HepG2 (cell line): Measurements from ENCODE around the gene HPDL. TPM values are rescaled to one million over a fixed set of nuclear protein-coding genes. Genes with fewer than 3 reads are reported as not detected.

Experiments used
- ATF7-NPFF ChIP-seq: sonication (generic); formaldehyde crosslinking; IDR thresholded peaks from 2 replicates; pipeline ENCODE4 v1.8.1; 2023; ENCODE audit warnings: mild to moderate bottlenecking, low read depth, missing genetic modification reagents, moderate library complexity
- CREB1 ChIP-seq, 2 experiments: fragments of 450-650 bp in 1 of 2; IDR thresholded peaks; 2 replicates each; pipeline ENCODE4 v1.6.1; 2016 to 2017; ENCODE audit warnings: control low read depth in 1 of 2, mild to moderate bottlenecking in 1 of 2, missing compliant biosample characterization in 1 of 2, missing genetic modification characterization in 1 of 2
- EED ChIP-seq: sonication (generic); formaldehyde crosslinking; IDR thresholded peaks from 2 replicates; pipeline ENCODE4 v1.5.0; 2020; ENCODE audit warnings: mild to moderate bottlenecking, missing genetic modification reagents
- FOSL1 ChIP-seq: sonication (generic); formaldehyde crosslinking; IDR thresholded peaks from 2 replicates; pipeline ENCODE4 v1.9.0; 2021; ENCODE audit warnings: missing genetic modification reagents, borderline replicate concordance
- HIVEP1 ChIP-seq: sonication (generic); formaldehyde crosslinking; IDR thresholded peaks from 2 replicates; pipeline ENCODE4 v1.4.0; 2020; ENCODE audit warnings: mild to moderate bottlenecking, missing genetic modification reagents
- HMG20A ChIP-seq: IDR thresholded peaks from 2 replicates; pipeline ENCODE4 v1.6.1; 2016; ENCODE audit warnings: borderline replicate concordance
- HNF4A ChIP-seq: sonication (generic); formaldehyde crosslinking; IDR thresholded peaks from 2 replicates; pipeline ENCODE4 v1.4.0; 2020; ENCODE audit warnings: missing genetic modification reagents
- MATR3 ChIP-seq: sonication (generic); formaldehyde crosslinking; IDR thresholded peaks from 2 replicates; pipeline ENCODE4 v1.4.0; 2020; ENCODE audit warnings: missing genetic modification reagents
- MIER2 ChIP-seq: IDR thresholded peaks from 2 replicates; pipeline ENCODE4 v1.6.1; 2016; ENCODE audit warnings: missing biosample characterization, missing genetic modification reagents
- NCOA1 ChIP-seq: sonication (generic); formaldehyde crosslinking; IDR thresholded peaks from 2 replicates; pipeline ENCODE4 v1.9.0; 2021; ENCODE audit warnings: missing genetic modification reagents
- NFKB2 ChIP-seq: sonication (generic); formaldehyde crosslinking; IDR thresholded peaks from 2 replicates; pipeline ENCODE4 v1.4.0; 2020; ENCODE audit warnings: missing genetic modification reagents, borderline replicate concordance
- SIN3B ChIP-seq: fragments of 150-350 bp; IDR thresholded peaks from 2 replicates; pipeline ENCODE4 v1.6.1; 2014; ENCODE audit warnings: low read length
- TBX3 ChIP-seq: fragments of 450-650 bp; IDR thresholded peaks from 2 replicates; pipeline ENCODE4 v1.6.1; 2017; ENCODE audit warnings: antibody characterized with exemption, mild to moderate bottlenecking, inconsistent platforms, borderline replicate concordance
- ZBTB8A ChIP-seq: sonication (generic); formaldehyde crosslinking; IDR thresholded peaks from 2 replicates; pipeline ENCODE4 v1.4.0; 2020; ENCODE audit warnings: mild to moderate bottlenecking, low read depth, missing genetic modification reagents, borderline replicate concordance
- ZNF772 ChIP-seq: sonication (generic); formaldehyde crosslinking; IDR thresholded peaks from 2 replicates; pipeline ENCODE4 v1.5.0; 2020; ENCODE audit warnings: mild to moderate bottlenecking, missing genetic modification reagents
- polyA plus RNA-seq, 8 experiments: library from polyadenylated mRNA; depleted of rRNA in 3 of 8; stranded (reverse) in 7 of 8; unstranded in 1 of 8; fragments of >200 nt; fragmentation: Illumina TruSeq in 4 of 8; extraction: Trizol in 4 of 8; gene quantifications; 2 replicates each; pipeline versions ENCODE4 v1.2.1 to v1.2.3, GENCODE V29; 2011 to 2016; ENCODE audit warnings: low read depth in 4 of 8, missing spikeins in 1 of 8, mixed read lengths in 1 of 8; ENCODE audit not compliant: insufficient read depth in 1 of 8
- total RNA-seq, 5 experiments: library from RNA; depleted of rRNA; stranded (reverse); fragments of >200 nt; fragmentation: Illumina TruSeq; extraction: Trizol; gene quantifications; 2 replicates each; pipeline ENCODE4 v1.2.3, GENCODE V29; 2016; ENCODE audit warnings: low read depth in 1 of 5
- TF ChIP-seq, protein P1 (sequence below): sonication (generic); formaldehyde crosslinking; IDR thresholded peaks from 2 replicates; pipeline ENCODE4 v1.9.0; 2021; ENCODE audit warnings: missing genetic modification reagents, borderline replicate concordance
- TF ChIP-seq, protein P2 (sequence below): sonication (generic); formaldehyde crosslinking; conservative IDR thresholded peaks from 2 replicates; pipeline ENCODE4 v1.4.0; 2020; ENCODE audit warnings: missing genetic modification reagents
- TF ChIP-seq, protein P3 (sequence below): sonication (generic); formaldehyde crosslinking; IDR thresholded peaks from 2 replicates; pipeline ENCODE4 v1.8.0; 2022; ENCODE audit warnings: missing genetic modification reagents, low read depth, mild to moderate bottlenecking, borderline replicate concordance
- TF ChIP-seq, protein P4 (sequence below): IDR thresholded peaks from 2 replicates; pipeline ENCODE4 v1.6.1; 2016; ENCODE audit warnings: missing compliant biosample characterization, missing genetic modification reagents, borderline replicate concordance
- TF ChIP-seq, protein P5 (sequence below): sonication (generic); formaldehyde crosslinking; IDR thresholded peaks from 2 replicates; pipeline ENCODE4 v1.4.0; 2020; ENCODE audit warnings: low read depth, missing genetic modification reagents

The HPDL gene
- total and polyA plus RNA-seq, 2 of the 13 experiments (the other 11 are each of a cell fraction or from before 2014, with no cell fraction given), result not detected

DNA sequence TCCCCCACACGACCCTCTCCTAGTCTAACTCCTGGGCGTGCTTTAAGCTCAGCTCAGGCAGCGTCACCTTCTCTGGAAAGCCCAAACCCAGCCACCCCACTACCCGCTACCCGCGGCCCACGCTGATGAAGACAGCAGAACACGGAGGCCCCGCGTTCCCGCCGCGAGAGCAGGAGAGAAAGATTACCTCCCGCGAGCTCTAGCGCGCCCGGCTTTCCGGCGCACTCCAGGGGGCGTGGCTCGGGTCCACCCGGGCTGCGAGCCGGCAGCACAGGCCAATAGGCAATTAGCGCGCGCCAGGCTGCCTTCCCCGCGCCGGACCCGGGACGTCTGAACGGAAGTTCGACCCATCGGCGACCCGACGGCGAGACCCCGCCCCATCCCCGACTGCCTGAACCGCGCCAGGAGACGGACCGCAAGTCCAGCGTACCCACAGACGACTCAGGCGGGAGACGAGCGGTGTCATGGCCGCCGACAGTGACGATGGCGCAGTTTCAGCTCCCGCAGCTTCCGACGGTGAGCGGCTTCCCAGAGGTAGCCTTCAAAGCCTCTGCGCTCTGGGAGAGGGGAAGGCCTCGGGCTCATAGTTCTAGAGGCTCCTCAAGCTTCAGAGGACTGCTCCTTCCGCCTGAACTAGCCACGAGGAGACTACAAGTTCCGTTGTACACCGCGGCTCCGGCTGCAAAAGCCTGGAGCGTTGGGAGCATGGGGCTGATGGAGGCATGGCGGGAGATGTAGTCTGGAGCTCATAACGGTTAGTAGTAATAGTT lies 13.3 kb downstream of the HPDL start, which contains the start of the genes MUTYH and TOE1 (continued):
- TF ChIP-seq, protein P1, sequence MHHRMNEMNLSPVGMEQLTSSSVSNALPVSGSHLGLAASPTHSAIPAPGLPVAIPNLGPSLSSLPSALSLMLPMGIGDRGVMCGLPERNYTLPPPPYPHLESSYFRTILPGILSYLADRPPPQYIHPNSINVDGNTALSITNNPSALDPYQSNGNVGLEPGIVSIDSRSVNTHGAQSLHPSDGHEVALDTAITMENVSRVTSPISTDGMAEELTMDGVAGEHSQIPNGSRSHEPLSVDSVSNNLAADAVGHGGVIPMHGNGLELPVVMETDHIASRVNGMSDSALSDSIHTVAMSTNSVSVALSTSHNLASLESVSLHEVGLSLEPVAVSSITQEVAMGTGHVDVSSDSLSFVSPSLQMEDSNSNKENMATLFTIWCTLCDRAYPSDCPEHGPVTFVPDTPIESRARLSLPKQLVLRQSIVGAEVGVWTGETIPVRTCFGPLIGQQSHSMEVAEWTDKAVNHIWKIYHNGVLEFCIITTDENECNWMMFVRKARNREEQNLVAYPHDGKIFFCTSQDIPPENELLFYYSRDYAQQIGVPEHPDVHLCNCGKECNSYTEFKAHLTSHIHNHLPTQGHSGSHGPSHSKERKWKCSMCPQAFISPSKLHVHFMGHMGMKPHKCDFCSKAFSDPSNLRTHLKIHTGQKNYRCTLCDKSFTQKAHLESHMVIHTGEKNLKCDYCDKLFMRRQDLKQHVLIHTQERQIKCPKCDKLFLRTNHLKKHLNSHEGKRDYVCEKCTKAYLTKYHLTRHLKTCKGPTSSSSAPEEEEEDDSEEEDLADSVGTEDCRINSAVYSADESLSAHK (CRISPR knock-in tag), result no peak
- TF ChIP-seq ATF7-NPFF (CRISPR knock-in tag), result peak; percentile 93
- peak; percentile 96 for TF ChIP-seq ZNF772 (CRISPR knock-in tag)
- TF ChIP-seq, protein P2, sequence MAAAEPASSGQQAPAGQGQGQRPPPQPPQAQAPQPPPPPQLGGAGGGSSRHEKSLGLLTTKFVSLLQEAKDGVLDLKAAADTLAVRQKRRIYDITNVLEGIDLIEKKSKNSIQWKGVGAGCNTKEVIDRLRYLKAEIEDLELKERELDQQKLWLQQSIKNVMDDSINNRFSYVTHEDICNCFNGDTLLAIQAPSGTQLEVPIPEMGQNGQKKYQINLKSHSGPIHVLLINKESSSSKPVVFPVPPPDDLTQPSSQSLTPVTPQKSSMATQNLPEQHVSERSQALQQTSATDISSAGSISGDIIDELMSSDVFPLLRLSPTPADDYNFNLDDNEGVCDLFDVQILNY, result peak; percentile 78; the same call in 1 of the 2 replicates
- TF ChIP-seq, protein P3, sequence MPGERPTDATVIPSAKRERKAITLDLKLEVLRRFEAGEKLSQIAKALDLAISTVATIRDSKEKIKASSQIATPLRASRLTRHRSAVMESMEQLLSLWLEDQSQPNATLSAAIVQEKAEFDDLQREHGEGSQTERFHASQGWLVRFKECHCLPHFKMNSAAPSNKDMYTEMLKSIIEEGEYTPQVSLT, result no peak
- TF ChIP-seq NFKB2 (CRISPR knock-in tag), result peak; percentile 80; the same call in 1 of the 2 replicates
- TF ChIP-seq ZBTB8A (CRISPR knock-in tag), result no peak; the same call in 1 of the 2 replicates
- TF ChIP-seq, protein P4, sequence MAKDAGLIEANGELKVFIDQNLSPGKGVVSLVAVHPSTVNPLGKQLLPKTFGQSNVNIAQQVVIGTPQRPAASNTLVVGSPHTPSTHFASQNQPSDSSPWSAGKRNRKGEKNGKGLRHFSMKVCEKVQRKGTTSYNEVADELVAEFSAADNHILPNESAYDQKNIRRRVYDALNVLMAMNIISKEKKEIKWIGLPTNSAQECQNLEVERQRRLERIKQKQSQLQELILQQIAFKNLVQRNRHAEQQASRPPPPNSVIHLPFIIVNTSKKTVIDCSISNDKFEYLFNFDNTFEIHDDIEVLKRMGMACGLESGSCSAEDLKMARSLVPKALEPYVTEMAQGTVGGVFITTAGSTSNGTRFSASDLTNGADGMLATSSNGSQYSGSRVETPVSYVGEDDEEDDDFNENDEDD (CRISPR knock-in tag), result peak; percentile 94
- no peak for TF ChIP-seq TBX3
- TF ChIP-seq FOSL1 (CRISPR knock-in tag), result no peak
- TF ChIP-seq HNF4A (CRISPR knock-in tag), result peak; percentile 54; the same call in 1 of the 2 replicates
- TF ChIP-seq MIER2 (CRISPR knock-in tag), result no peak; the same call in 1 of the 2 replicates
- TF ChIP-seq HMG20A, result no peak
- TF ChIP-seq, protein P5, sequence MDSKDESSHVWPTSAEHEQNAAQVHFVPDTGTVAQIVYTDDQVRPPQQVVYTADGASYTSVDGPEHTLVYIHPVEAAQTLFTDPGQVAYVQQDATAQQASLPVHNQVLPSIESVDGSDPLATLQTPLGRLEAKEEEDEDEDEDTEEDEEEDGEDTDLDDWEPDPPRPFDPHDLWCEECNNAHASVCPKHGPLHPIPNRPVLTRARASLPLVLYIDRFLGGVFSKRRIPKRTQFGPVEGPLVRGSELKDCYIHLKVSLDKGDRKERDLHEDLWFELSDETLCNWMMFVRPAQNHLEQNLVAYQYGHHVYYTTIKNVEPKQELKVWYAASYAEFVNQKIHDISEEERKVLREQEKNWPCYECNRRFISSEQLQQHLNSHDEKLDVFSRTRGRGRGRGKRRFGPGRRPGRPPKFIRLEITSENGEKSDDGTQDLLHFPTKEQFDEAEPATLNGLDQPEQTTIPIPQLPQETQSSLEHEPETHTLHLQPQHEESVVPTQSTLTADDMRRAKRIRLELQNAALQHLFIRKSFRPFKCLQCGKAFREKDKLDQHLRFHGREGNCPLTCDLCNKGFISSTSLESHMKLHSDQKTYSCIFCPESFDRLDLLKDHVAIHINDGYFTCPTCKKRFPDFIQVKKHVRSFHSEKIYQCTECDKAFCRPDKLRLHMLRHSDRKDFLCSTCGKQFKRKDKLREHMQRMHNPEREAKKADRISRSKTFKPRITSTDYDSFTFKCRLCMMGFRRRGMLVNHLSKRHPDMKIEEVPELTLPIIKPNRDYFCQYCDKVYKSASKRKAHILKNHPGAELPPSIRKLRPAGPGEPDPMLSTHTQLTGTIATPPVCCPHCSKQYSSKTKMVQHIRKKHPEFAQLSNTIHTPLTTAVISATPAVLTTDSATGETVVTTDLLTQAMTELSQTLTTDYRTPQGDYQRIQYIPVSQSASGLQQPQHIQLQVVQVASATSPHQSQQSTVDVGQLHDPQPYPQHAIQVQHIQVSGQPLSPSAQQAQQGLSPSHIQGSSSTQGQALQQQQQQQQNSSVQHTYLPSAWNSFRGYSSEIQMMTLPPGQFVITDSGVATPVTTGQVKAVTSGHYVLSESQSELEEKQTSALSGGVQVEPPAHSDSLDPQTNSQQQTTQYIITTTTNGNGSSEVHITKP, result no peak
- TF ChIP-seq MATR3 (CRISPR knock-in tag), result no peak
- TF ChIP-seq EED (CRISPR knock-in tag), result peak; percentile 88; the same call in 1 of the 2 replicates
- TF ChIP-seq CREB1 (IDR thresholded peaks at IDR 0.05), result peak; percentile 60
- peak; percentile 73 for TF ChIP-seq CREB1 (CRISPR knock-in tag; IDR thresholded peaks at IDR 0.05)
- peak; percentile 79; the same call in 1 of the 2 replicates for TF ChIP-seq HIVEP1 (CRISPR knock-in tag)
- peak; percentile 76; the same call in 1 of the 2 replicates for TF ChIP-seq NCOA1 (CRISPR knock-in tag)
- TF ChIP-seq SIN3B, result peak; percentile 28; the same call in 1 of the 2 replicates
